Upper lobe of left lung (tissue), 4 donors: ENCODE results near the gene ARID4B.
"Not testable (repeated sequence)": the region's sequence is repeated elsewhere in the genome, so short reads cannot be mapped to it uniquely, and the experiment has no call there.

Experiments
- POLR2A ChIP-seq, 4 donors: fragments of 450-650 bp; IDR thresholded peaks; one replicate each; pipeline ENCODE4 v1.5.1; 2016 to 2017; ENCODE audit warnings: antibody characterized with exemption in 4 of 4, mild to moderate bottlenecking in 2 of 4
- POLR2AphosphoS5 ChIP-seq, 2 donors: sonication (generic); formaldehyde crosslinking; IDR thresholded peaks; one replicate each; pipeline ENCODE4 v1.5.1; 2017; ENCODE audit warnings: antibody characterized with exemption in 2 of 2
- TF ChIP-seq, protein P1 (sequence below), 6 experiments: fragments of 450-650 bp in 4 of 6; fragments of 200-600 bp in 2 of 6; sonication (generic) in 2 of 6; IDR thresholded peaks; one replicate each; pipeline ENCODE4 v1.5.1; 2016 to 2019; ENCODE audit warnings: antibody characterized with exemption in 6 of 6

DNA sequence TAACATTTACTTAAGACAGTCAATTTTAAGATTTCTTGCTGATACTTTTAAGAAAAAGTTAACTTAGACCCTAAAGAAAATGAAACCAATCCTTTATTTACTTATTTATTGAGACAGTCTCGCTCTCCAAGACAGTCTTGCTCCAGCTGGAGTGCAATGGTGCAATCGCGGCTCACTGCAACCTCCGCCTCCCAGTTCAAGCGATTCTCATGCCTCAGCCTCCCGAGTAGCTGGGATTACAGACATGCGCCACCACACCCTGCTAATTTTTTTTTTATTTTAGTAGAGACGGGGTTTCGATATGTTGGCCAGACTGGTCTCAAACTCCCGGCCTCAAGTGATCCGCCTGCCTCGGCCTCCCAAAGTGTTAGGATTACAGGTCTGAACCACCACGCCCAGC is 44.3 kb downstream of the ARID4B start:
- TF ChIP-seq, protein P1, sequence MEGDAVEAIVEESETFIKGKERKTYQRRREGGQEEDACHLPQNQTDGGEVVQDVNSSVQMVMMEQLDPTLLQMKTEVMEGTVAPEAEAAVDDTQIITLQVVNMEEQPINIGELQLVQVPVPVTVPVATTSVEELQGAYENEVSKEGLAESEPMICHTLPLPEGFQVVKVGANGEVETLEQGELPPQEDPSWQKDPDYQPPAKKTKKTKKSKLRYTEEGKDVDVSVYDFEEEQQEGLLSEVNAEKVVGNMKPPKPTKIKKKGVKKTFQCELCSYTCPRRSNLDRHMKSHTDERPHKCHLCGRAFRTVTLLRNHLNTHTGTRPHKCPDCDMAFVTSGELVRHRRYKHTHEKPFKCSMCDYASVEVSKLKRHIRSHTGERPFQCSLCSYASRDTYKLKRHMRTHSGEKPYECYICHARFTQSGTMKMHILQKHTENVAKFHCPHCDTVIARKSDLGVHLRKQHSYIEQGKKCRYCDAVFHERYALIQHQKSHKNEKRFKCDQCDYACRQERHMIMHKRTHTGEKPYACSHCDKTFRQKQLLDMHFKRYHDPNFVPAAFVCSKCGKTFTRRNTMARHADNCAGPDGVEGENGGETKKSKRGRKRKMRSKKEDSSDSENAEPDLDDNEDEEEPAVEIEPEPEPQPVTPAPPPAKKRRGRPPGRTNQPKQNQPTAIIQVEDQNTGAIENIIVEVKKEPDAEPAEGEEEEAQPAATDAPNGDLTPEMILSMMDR (IDR thresholded peaks at IDR 0.05): not testable (repeated sequence)
- TF ChIP-seq POLR2AphosphoS5, POLR2A (IDR thresholded peaks at IDR 0.05): not testable (repeated sequence)
